ENCODE data around the gene PUM2.

PUM2 gene

DNA sequence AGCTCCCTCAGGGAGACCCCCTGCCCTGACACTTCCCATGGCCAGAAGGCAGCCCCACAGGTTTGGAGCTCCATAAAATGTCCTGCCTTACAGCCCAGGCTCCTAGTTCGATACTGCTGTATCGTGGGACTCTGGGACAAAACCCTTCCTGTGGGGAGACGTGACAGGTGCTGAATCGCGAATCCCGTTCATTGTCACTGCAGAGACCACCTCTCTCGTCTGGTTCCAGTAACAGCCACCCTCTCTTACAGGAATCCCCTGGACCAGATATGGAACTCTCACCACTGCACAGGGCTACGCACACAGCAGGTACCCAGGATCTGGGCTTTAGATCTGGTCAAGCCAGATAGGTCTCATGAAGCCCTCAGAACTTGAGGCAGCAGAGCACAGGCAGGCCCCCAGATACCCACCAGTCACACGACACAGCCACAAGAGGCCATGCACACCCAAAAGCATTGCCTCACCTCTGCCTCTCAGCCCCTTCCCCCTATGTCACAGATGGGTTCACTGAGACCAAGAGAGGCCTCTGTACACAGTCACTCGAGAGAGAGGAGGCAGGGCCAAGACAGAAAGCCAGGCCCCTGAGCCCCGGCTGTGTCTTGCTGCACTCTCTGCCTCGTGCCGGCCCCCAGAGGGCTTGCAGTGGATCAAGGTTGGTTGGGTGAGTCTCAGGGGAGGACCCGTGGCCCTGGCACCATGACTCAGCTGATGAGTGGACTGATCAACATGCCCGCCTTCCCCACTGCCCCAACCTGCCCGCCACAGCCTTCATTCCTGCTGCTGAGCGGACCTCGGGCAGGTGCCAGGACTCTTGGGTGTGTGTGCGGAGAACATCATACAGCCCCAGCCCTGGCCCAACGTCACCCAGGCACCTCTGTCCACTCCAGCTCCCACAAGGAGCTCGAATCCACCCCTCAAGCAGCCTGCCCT lies 133.3 kb downstream of the PUM2 start:
- DNase-seq (ENCODE audit: low spot score) = peak; percentile 93

DNA sequence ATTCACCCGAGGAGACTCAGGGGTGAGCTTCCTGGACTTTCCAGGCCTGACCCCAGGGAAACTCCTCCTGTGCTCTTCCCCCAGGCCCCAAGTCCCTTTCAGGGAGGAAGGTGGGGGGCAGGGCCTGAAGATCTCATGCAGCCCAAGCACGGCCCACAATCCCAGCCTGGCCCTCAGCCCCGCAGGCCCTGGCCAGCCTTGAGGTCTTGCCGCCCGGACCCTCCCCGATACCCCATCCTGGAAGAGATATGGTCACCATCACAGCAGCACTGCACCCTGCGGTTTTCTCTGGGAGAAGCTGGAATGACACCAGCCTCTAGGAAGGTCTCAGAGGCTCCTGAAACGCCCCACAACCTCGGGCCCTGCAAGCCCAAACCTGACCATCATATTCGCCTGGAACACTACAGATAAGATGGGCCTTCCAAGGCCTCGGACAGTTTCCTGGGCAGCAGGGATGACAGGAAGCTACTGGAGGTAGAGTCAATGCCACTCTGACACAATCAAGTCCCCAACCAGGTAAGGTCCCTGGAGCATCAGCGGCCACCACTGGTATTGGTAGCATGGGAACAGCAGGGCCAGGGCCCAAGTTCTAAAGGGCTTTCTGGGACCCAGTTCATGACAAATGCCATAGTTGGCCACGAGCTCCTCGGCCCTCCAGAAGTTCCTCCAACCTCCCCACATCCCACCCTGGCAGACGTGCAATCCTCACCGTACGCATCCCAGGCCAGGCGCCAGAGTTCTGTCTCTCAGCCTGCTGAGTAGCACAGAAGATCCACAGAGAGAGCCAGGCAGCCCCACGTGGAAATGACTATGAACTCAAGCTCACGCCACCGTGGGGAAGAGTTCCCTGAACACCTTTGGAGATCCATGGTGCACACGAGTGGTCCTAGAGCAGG lies 134.3 kb downstream of the PUM2 start:
- DNase-seq (ENCODE audit: low spot score) = no peak

DNA sequence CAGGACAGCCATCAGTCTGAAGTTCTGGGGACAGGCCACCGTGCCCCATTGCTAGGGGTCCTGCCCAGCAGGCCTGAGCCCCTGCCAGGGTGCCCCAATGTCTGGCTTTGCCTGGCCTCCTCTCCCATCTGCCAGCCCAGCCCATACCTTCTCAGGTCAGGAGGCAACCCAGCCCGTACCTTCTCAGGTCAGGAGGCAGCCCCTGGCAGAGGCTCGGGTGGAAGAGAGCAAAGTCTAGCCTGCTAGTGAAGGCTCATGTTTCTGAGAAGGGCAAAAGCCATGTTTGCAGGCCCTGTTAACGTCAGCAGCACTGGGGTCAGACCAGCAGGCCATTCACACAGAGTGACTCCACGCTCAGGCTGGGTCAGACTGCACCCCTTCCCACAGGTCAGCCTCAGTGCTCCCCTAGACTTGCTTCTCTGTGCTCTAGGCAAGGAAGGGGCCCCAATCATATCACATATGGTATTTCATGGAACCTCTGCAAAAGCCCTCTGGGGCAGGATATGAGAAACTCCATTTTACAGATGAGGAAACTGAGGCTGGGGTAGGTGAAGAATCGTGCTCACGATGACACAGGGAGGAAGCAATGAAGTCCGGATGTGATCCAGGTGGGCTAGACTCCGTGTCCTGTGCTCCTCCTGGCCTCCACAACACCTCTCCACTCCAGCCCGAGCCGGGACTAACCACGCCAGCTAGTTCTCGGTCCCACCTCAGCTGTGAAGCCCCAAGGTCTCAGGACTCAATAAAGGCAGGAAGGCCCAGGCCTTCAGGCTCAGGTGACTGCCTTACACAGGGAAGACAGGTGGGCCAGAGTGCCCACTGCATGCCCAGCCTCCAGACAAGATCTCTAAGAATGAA lies 135.2 kb downstream of the PUM2 start:
- no peak for DNase-seq (ENCODE audit: low spot score)

DNA sequence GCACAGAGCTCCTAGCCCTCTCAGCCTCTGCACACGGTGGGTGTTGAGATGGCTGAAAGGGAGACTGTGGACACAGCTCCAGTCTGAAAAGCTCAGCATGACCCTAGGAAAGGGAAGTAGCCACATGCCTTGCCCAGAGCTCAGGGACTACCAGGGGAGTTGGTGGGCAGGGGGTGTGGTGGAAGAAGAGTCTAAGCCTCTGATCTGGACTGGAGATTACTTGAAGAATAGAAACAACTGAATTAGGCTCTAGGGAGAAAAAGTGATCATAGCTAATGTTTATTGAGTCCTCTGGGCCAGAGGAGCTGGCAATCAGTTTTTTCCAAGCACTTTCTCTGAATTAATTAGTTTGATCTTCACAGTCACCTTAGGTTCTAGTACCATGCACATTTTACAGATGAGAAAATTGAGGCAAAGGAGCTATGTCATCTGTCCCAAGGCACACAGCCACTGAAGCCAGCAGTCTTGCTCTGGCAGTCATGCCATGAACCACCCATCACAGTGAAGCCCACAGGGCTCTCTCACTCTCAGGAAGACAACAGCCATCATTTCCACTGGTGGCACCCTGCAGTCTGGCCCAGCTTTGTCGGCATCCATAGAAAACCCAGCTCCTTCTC lies 136.0 kb downstream of the PUM2 start:
- DNase-seq (ENCODE audit: low spot score) = no peak

DNA sequence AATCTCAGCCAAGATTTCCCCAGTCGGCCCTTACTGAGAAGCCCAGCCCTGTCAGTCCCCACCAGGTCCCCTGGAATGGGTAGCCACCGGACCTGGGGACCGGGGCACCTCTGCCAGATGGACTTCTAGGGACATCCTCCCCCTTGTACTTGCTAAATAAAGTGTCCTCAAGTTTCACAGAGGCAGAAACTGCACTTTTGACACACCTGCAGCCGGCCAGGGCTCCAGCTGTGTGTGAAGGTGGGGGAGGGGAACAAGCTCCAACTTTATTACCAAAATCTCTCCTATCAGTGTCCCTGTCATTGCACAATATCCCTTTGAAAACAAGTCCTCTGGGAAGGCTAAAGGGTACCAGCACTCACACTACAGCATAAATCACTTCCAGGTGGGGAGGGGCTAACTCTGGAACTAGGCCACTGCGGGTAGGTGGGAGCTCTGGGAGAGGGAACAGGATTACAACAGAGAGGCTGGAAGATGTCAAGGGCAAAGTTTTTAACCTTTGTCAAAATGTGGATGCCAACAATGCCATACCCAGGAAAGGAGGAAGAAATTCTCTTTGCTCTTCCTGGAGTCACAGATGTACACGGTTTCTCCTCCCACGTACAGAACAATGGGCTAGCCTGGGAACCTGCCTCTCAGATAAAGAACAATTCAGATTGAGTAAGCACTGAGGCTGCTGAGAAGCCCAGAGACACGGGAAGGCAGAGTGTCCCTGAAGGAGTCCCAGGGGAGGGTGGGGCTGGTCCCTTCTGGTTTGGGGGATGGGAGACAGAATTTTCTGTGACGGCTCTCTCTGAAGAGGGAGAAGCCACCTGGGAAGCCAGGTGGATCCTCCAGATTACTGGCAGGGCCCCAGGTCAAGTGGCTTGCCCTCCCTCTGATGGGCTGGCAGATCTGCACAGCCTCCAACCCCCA lies 136.7 kb downstream of the PUM2 start:
- DNase-seq (ENCODE audit: low spot score) = no peak

DNA sequence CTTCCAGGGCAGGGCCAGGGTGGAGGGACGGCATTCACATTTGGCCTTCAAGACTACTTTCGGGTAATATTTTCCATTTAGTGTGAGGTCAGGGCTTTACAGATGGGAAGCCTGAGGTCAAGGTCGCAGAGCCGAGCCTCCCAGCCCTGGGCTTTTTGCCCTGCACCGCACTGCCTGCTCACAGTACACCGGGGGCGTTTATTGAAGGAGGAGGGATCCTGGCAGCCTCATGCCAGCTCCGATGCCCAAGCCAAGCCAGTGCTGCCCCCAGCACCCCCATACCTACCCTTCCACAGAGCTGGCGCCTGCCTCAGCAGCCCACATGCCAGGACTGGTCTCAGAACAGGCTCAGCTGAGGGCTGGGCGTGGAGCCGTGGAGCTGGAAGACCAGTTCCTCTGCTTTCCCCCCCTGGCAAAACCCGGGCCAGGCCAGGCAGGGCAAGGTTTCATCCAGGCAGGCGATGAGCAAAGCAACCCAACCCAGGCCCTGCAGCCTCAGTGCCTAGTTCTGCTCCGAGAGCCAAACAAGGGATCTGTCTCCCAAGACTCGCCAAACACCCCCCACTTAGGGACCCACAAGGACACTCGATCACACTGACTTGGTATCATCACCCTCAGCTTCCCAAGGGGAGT lies 137.7 kb downstream of the PUM2 start:
- no peak for DNase-seq (ENCODE audit: low spot score)

DNA sequence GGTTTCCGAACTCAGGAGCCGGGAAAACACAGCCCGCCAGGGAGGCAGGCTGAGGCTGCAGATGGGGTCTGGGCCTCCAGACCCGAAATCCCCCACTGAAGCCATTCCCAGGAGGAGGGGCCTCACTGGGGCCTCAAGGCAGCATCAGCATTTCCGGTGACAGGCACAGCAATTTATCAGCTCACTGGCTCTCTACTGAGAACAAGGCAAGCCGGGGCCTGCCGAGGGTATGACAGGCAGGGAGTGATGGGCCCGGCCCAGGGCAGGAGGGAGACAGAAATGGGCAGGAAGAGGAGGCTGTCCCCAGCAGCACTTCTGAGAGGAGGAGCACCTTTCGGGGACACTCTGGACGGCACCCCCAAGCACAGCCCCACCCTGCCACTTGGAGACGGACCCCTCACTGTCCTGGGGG lies 138.2 kb downstream of the PUM2 start:
- DNase-seq (ENCODE audit: low spot score) = peak; percentile 60

DNA sequence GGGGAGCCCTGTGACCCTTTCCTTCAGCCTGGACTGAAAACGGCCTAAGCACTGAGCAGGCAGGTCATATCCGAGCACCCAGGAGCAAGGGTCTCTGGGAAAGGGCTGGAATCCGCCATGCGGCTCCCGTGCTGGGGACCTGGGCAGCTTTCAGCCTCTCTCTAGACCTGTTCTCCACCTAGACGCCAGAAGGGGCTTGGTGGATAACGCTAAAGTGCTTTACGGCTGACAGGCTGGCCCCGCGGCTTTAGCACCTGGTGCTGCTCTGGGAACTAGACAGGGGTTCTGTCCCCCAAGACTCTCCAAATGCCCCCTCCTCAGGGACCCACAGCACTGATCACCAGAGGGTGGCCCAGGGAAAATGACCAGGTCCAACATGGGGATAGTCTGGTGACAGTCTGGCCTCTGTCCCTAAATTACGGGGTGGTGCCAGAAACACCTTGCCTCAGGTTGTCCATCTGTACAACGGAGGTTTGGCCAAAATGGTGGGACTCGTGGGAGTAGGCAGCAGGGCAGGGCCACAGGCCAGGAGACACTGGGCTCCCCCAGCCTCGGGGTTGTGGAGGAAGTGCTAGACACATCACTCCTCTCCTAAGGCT lies 138.7 kb downstream of the PUM2 start:
- DNase-seq (ENCODE audit: low spot score) = no peak

DNA sequence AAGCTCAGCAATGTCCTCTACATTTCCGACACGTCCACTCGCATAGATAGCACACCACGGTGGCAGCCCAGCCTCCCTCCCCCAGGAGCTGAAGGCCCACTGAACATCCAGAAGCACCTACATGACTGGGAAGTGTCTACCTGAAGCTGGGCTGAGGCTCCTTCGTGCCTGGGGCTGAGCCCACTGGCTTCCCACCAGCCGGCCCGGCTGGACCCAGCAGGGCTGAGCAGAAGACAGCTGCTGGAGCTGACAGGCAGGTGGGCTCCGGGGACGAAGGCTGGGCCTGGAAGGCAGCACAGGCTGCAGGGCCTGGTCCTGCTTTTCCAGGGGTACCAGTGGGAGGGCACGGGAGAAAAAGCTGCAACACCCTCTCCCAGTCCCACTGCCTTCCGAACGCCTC lies 139.2 kb downstream of the PUM2 start:
- DNase-seq (ENCODE audit: low spot score) = no peak

DNA sequence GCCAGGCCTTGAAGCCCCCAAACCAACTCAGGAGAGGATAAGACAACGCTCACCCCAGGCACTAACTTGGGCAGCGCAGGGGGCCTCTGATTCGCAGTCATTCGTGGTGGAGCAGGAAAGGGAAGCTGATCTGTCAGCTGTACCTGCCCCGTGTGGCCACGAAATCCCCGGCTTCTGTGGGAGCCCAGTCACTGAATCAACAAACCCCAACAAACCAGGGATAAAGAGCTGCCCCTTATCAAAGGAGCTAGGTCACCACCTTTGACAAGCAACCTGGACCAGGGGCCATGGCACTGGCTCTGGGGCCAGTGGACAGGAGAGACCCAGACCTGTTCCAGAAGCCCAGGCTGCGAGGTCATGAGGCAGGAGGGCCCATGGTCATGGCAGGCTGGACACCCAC lies 140.2 kb downstream of the PUM2 start:
- no peak for DNase-seq (ENCODE audit: low spot score)

DNA sequence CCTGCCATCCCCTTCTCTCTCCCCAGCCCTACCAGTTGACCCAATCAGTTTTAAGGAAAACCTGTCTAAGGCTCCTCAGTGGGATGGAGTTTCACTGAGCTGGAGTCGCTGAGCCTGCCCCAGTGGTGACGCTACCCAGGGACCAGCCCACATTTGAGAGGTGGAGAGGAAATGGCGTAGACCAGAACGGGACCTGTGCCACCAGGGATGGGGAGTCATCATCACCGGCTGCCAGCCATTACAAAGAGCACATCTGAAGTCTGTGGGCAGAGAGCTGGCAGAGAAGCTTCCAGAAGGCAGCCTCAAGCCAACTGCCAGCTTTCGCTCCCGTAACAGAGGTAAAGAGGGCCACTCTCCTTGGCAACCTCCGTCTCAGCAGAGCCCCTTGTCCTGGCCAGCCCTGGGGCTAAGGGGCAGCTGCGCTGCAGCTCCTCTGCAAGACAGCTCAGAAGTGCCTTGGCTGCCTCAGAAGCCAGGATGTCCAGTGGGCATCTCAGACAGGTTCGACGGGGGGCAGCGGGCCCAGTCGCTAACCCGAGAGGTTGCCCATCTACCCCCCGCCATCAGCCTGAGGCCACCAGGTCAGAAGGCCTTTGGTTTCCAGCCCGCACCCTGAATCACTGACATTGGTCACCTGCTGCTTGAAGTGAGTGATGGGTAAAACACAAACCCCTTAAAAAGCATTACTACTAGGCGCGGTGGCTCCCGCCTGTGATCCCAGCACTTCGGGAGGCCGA lies 141.1 kb downstream of the PUM2 start:
- no peak for DNase-seq (ENCODE audit: low spot score)

DNA sequence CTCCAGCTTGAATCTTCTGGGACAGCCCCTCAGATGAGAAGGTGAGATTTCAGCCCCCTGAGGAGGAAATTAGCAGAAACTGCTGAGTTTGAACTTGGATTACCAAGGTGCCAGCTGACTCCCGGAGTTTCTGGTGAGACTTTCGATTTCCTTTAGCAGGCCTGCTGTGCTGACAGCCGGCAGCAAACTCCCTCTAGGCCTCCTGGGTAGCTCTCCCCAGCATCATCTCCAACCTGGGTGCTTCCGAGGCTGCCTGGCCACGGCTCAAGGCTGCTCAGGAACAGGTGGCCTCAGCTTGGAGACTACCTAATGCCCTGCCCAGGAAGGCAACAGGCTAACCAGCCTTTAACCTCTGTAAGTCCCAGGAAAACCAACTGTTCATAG lies 142.2 kb downstream of the PUM2 start:
- DNase-seq (ENCODE audit: low spot score) = no peak

DNA sequence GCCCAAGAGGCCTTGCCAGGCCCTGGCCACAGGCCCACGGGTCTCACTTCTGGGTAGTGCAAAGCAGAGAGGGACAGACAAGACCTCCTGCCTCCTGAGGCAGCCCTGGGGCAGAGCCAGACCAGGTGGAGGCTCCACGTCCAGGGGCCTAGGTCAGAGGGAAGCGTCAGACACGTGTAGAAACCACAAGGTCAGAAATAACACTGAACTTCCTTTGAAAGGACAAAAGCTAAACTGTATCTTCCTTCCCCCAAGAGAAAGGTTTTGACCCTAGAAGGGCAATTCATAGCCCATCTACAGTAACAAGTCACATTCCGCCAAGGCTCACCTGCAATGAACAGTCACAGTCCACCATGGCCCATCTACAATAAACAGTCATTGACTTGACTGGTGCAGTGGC lies 143.6 kb downstream of the PUM2 start:
- no peak for DNase-seq (ENCODE audit: low spot score)

DNA sequence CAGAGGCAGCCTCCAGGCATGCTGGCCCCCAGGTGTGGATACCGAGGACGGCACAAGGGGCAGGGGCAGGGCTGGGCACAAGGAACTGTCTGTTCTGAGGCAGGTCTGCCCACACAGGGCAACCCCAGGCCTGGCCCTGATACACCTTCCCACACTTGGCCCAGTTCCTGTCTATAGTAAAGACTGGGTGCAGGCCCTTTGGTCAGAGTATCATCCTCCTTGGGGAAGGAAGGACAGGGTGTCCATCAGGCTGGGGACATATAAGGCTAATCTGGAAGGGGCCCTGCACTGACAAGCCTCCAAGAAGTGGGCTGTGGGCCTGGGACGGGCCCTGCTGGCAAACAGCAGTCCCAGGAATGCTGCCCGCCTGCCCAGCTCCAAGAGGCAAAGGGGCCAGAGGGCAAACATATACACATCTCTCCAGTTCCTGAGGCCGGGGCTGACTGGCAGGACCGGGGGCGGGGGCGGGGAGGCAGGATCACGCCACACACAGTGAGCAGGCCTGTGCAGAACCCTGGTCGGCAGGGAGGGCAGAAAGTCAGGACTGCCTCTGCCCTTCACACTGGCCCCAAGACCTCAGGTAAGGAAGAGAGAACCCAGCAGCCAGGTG lies 144.6 kb downstream of the PUM2 start:
- no peak for DNase-seq (ENCODE audit: low spot score)

DNA sequence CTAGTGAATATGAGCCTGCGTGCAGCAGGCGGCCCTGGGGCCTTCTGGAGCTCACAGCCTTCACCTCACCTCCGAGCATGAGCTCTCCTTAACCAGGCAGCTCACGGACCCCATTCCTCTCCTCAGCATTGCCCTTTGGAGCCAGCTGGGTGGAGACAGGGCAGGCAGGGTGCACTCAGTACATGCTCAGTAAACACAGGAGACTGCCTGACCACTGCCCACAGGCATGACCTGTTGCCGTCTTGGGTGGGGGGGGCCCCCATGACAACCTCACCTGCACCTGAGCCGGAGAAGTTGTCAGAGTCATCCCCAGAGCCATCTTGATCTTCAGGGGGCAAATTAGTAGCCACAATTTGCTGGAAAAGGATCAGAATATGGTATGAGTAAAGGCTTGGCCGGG lies 145.6 kb downstream of the PUM2 start:
- no peak for DNase-seq (ENCODE audit: low spot score)

DNA sequence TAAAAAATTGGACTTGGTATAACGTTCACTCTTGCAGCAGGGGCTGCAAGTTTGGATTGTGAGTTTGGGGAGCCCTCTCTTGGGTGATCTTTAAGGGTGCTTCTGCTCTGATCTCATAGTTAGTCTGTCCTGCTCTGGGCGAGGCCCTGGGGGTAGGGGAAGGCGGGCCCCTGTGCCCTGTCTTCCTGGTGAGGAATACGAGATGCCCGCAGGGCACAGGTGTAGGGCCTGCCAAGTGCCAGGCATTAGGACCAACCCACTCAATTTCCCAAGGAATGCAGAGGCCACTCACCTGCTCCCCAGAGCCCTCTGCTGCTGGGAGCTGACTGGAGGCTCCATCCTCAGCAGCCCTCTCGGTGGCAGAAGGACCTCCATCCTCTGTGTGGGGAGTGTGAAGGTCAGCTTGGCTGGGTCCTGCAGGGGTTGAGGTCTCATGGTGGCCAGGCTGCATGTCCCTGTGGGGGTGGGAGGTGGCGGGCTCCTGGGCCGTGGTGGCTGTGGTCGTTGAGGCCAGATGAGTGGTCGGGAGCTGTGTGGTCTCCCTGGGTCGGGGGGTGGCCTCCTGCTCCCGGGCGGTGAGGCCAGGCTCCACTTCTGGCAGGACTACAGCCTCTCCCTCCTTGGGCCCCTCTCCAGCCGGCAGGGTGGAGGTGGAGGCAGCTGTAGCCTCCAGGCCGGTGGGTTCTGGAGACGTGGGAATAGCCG lies 147.0 kb downstream of the PUM2 start:
- DNase-seq (ENCODE audit: low spot score) = no peak

DNA sequence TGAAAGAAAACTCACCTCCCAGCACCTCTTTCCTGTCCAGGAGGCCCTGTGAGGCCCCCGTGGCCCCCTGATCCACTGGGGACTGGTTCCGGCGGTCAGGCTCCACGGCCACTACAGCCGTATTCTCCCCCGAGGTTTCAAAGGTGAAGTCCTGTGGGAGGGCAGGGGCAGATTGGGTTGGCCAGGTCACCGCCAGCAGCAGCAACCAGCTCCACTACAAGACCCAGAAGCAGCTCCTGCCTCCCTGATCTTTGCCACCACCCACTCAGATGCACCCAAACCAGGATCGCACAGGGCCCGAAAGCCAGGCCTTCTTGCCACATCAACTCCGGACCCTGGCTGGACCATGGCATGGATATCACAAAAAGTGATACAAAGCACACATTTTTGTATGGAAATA lies 147.6 kb downstream of the PUM2 start:
- DNase-seq (ENCODE audit: low spot score) = no peak

DNA sequence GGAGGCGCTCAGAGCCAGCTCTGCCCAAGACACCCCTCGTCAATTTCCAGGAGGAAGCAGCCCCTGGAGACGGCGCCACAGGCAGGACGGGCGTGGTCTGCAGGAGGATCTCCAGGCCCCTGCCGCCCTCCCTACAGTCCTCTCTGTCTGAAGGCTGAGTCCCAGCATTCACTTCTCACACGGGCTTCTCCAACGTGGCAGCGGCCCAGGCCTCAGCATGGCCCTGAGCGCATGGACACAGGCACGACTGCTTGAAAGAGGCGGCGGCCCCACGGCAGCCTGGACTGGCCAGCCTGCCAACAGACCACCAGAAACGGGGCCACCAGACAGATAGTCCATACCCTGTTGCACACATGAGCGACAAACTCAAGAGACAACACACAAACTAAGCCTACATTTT lies 149.0 kb downstream of the PUM2 start:
- DNase-seq (ENCODE audit: low spot score) = no peak

Data from kidney tubule cell (primary cell).